NCI-H1436 (cell line): ENCODE measurements around the gene FCRLA.
"Not testable (repeated sequence)": the region's sequence is repeated elsewhere in the genome, so short reads cannot be mapped to it uniquely, and the experiment has no call there.

ENCODE experiments used
- DNase-seq: peaks from one replicate; lab custom pipeline; 2025; lab: John Stamatoyannopoulos, UW

The FCRLA gene

GRCh38 chr1:161706482-161707347, at the start of gene FCRLA:
Gene FCRLA (plus strand): TSS chr1:161707229. CDS start chr1:161707265, 36 bp downstream.
- DNase-seq: no peak

- not testable (repeated sequence) for DNase-seq
Measured at GRCh38 chr1:161658524-161658923, 48.5 kb upstream of the FCRLA start.

GRCh38 chr1:161661660-161662311, 45.2 kb upstream of the FCRLA start:
- not testable (repeated sequence) for DNase-seq

GRCh38 chr1:161662684-161663339, 44.2 kb upstream of the FCRLA start, which contains the start of gene FCGR2B:
Gene FCGR2B (plus strand): TSS chr1:161663143. CDS start chr1:161663242, 99 bp downstream.
- DNase-seq: not testable (repeated sequence)

GRCh38 chr1:161663569-161663968, 43.5 kb upstream of the FCRLA start:
- not testable (repeated sequence) for DNase-seq

GRCh38 chr1:161664689-161665088, 42.3 kb upstream of the FCRLA start:
- not testable (repeated sequence) for DNase-seq

GRCh38 chr1:161671045-161672020, 35.7 kb upstream of the FCRLA start:
- DNase-seq: not testable (repeated sequence)

- DNase-seq: not testable (repeated sequence)
Measured at GRCh38 chr1:161673437-161673836, 33.6 kb upstream of the FCRLA start.

GRCh38 chr1:161674447-161674846, 32.6 kb upstream of the FCRLA start:
- DNase-seq: peak; percentile 26

GRCh38 chr1:161674908-161675307, 32.1 kb upstream of the FCRLA start:
- DNase-seq: not testable (repeated sequence)

- no peak for DNase-seq
Measured at GRCh38 chr1:161676441-161676840, 30.6 kb upstream of the FCRLA start.

GRCh38 chr1:161676958-161677689, 29.9 kb upstream of the FCRLA start:
- no peak for DNase-seq

- no peak for DNase-seq
Measured at GRCh38 chr1:161678500-161678899, 28.5 kb upstream of the FCRLA start.

GRCh38 chr1:161681879-161682278, 25.1 kb upstream of the FCRLA start:
- DNase-seq: no peak

- no peak for DNase-seq
Measured at GRCh38 chr1:161688946-161689345, 18.1 kb upstream of the FCRLA start.

GRCh38 chr1:161691846-161692245, 15.2 kb upstream of the FCRLA start:
- no peak for DNase-seq

GRCh38 chr1:161693020-161693712, 13.9 kb upstream of the FCRLA start:
- DNase-seq: not testable (repeated sequence)

- not testable (repeated sequence) for DNase-seq
Measured at GRCh38 chr1:161698302-161698701, 8.7 kb upstream of the FCRLA start.

GRCh38 chr1:161702250-161702649, 4.8 kb upstream of the FCRLA start:
- DNase-seq: no peak

- no peak for DNase-seq
Measured at GRCh38 chr1:161705537-161705936, 1.5 kb upstream of the FCRLA start.
